HG03378 (cell line): ENCODE measurements around the gene ANXA2R.
"Not testable (repeated sequence)": the region's sequence is repeated elsewhere in the genome, so short reads cannot be mapped to it uniquely, and the experiment has no call there.

Source experiments
- ATAC-seq: cut with Tn5 transposase; IDR thresholded peaks from one replicate; pipeline ENCODE4 v1.9.1; 2021; ENCODE audit warnings: mild to moderate bottlenecking, moderate library complexity; ENCODE audit not compliant: unreplicated experiment

Gene ANXA2R

GRCh38 chr5:43036856-43037635, 3.1 kb downstream of the ANXA2R start:
- no peak for ATAC-seq

GRCh38 chr5:43036409-43036808, 3.7 kb downstream of the ANXA2R start:
- ATAC-seq: no peak

GRCh38 chr5:43034591-43034968, 5.5 kb downstream of the ANXA2R start:
- no peak for ATAC-seq

- ATAC-seq: no peak
Measured at GRCh38 chr5:43033841-43034590, 6.1 kb downstream of the ANXA2R start.

- ATAC-seq: no peak
Measured at GRCh38 chr5:43027054-43027785, 12.9 kb downstream of the ANXA2R start.

GRCh38 chr5:43025184-43025950, 14.8 kb downstream of the ANXA2R start:
- not testable (repeated sequence) for ATAC-seq

- no peak for ATAC-seq
Measured at GRCh38 chr5:43024217-43024616, 15.9 kb downstream of the ANXA2R start.

- no peak for ATAC-seq
Measured at GRCh38 chr5:43021151-43021550, 19.0 kb downstream of the ANXA2R start.

GRCh38 chr5:43020399-43020746, 19.7 kb downstream of the ANXA2R start:
- ATAC-seq: peak; percentile 21

- peak; percentile 71 for ATAC-seq
Measured at GRCh38 chr5:43019614-43020398, 20.3 kb downstream of the ANXA2R start.

GRCh38 chr5:43019291-43019613, 20.9 kb downstream of the ANXA2R start:
- no peak for ATAC-seq

GRCh38 chr5:43017428-43017815, 22.7 kb downstream of the ANXA2R start:
- ATAC-seq: peak; percentile 19

GRCh38 chr5:43016217-43016779, 23.8 kb downstream of the ANXA2R start:
- no peak for ATAC-seq

- no peak for ATAC-seq
Measured at GRCh38 chr5:43014522-43014921, 25.6 kb downstream of the ANXA2R start.

GRCh38 chr5:43010935-43011315, 29.2 kb downstream of the ANXA2R start:
- no peak for ATAC-seq

- peak; percentile 33 for ATAC-seq
Measured at GRCh38 chr5:43008363-43009153, 31.6 kb downstream of the ANXA2R start.

GRCh38 chr5:43007911-43008362, 32.2 kb downstream of the ANXA2R start:
- ATAC-seq: peak; percentile 42

- peak; percentile 25 for ATAC-seq
Measured at GRCh38 chr5:43007246-43007910, 32.7 kb downstream of the ANXA2R start.
